ENCODE results near the gene PMS2.

Gene PMS2

DNA sequence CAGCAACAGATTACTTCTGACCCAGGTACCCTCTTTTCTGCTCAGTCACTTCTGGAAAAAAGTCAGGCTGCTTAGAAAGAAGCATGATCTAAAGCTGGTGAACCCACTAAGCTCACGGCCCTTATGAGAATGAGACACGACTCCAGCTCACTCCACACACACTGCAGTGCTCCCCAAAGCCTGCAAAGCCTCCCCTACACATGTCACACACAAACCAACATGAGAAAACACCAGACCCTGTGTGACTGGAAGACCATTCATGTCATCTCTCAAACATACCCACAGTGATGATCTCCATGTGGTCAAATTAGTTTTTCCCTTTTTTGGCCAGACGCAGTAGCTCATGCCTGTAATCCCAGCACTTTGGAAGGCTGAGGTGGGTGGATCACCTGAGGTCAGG, 22.7 kb upstream of the PMS2 start:
- H3K27ac ChIP-seq (ENCODE audit: poor library complexity, severe bottlenecking) = no peak overlapping the region
- TF ChIP-seq, protein P1, sequence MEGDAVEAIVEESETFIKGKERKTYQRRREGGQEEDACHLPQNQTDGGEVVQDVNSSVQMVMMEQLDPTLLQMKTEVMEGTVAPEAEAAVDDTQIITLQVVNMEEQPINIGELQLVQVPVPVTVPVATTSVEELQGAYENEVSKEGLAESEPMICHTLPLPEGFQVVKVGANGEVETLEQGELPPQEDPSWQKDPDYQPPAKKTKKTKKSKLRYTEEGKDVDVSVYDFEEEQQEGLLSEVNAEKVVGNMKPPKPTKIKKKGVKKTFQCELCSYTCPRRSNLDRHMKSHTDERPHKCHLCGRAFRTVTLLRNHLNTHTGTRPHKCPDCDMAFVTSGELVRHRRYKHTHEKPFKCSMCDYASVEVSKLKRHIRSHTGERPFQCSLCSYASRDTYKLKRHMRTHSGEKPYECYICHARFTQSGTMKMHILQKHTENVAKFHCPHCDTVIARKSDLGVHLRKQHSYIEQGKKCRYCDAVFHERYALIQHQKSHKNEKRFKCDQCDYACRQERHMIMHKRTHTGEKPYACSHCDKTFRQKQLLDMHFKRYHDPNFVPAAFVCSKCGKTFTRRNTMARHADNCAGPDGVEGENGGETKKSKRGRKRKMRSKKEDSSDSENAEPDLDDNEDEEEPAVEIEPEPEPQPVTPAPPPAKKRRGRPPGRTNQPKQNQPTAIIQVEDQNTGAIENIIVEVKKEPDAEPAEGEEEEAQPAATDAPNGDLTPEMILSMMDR (IDR thresholded peaks at IDR 0.05; ENCODE audit: poor library complexity, severe bottlenecking) = no peak
- H3K27me3 ChIP-seq (ENCODE audit: insufficient read depth, poor library complexity, severe bottlenecking) = no peaks in the 10 kb centered on the region
- ATAC-seq (ENCODE audit: low read depth) (no peak), DNase-seq (ENCODE audit: low spot score) (no peak)
- H3K4me1 ChIP-seq (ENCODE audit: insufficient read depth, poor library complexity, severe bottlenecking) = no peaks in the 10 kb centered on the region
- no peaks in the 10 kb centered on the region for H3K9me3 ChIP-seq (ENCODE audit: severe bottlenecking)
- no peak overlapping the region for H3K4me3 ChIP-seq (ENCODE audit: severe bottlenecking)
- peaks cover 95% of the 10 kb centered on the region for H3K36me3 ChIP-seq (ENCODE audit: low read depth)

GRCh38 chr7:6030988-6031387, 22.1 kb upstream of the PMS2 start, which contains the start of gene ANKRD61:
Gene ANKRD61, plus strand, starts transcription at chr7:6031376. Its CDS starts 0 bp downstream, at chr7:6031376.
- H3K4me1 ChIP-seq (ENCODE audit: insufficient read depth, poor library complexity, severe bottlenecking) = no peaks in the 10 kb centered on the region
- no peaks in the 10 kb centered on the region for H3K9me3 ChIP-seq (ENCODE audit: severe bottlenecking)
- ATAC-seq (ENCODE audit: low read depth) (no peak), DNase-seq (ENCODE audit: low spot score) (no peak)
- H3K27ac ChIP-seq (ENCODE audit: poor library complexity, severe bottlenecking) = no peak within 1 kb of the TSS
- no peaks in the 10 kb centered on the region for H3K27me3 ChIP-seq (ENCODE audit: insufficient read depth, poor library complexity, severe bottlenecking)
- H3K36me3 ChIP-seq (ENCODE audit: low read depth) = peaks cover 95% of the 10 kb centered on the region
- TF ChIP-seq, protein P1 (IDR thresholded peaks at IDR 0.05; ENCODE audit: poor library complexity, severe bottlenecking) = no peak
- no peak within 1 kb of the TSS for H3K4me3 ChIP-seq (ENCODE audit: severe bottlenecking)

DNA sequence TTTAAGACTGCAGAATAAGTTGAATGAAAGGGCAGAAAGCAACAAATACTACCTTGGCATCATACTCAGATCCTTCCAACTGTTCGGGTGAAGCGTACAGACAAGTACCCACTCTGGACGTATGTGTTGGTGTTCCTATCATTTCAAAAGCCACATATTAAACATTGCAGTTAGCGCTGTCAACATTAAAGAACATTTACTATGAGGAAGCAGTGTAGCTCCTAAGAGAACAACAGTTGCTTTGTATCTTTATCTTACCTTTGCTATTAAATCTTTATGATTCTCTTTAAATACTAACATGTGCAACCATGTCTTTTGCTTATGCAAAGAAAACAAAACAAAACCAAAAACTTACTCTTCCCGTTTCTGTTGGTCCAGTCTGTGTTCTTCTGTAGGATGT, 19.7 kb upstream of the PMS2 start:
- TF ChIP-seq, protein P1 (IDR thresholded peaks at IDR 0.05; ENCODE audit: poor library complexity, severe bottlenecking) = no peak
- Histone ChIP-seq H3K27ac (ENCODE audit: poor library complexity, severe bottlenecking) (no peak overlapping the region), H3K4me3 (ENCODE audit: severe bottlenecking) (no peak overlapping the region), H3K9me3 (ENCODE audit: severe bottlenecking) (no peaks in the 10 kb centered on the region), H3K27me3 (ENCODE audit: insufficient read depth, poor library complexity, severe bottlenecking) (no peaks in the 10 kb centered on the region), H3K36me3 (ENCODE audit: low read depth) (peaks cover 94% of the 10 kb centered on the region), H3K4me1 (ENCODE audit: insufficient read depth, poor library complexity, severe bottlenecking) (no peaks in the 10 kb centered on the region)
- DNase-seq (ENCODE audit: low spot score) (no peak), ATAC-seq (ENCODE audit: low read depth) (no peak)

DNA sequence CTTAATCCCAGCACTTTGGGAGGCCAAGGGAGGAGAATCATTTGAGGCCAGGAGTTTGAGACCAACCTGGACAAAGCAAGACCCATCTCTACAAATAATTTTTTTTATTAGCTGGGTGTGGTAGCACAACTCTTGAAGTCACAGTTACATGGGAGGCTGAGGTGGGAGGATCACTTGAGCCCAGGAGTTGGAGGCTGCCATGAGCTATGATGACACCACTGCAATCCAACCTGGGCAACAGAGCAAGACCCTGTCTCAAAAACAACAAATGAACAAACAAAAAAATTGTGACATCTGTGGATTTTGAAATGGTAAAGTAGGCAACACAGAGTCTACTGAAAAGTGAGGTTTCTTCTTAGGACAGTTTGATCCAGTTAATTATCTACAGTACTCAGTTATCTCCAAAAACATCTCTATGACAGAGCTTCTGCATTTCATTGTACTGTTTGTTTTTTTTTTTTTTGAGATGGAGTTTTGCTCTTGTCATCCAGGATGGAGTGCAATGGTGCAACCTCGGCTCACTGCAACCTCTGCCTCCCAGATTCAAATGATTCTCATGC, 19.0 kb upstream of the PMS2 start:
- Histone ChIP-seq H3K4me3 (ENCODE audit: severe bottlenecking) (no peak overlapping the region), H3K36me3 (ENCODE audit: low read depth) (peaks cover 96% of the 10 kb centered on the region)
- TF ChIP-seq, protein P1 (IDR thresholded peaks at IDR 0.05; ENCODE audit: poor library complexity, severe bottlenecking) = no peak

GRCh38 chr7:6026820-6027311, 18.0 kb upstream of the PMS2 start:
- H3K27ac ChIP-seq (ENCODE audit: poor library complexity, severe bottlenecking) = no peak overlapping the region
- H3K4me1 ChIP-seq (ENCODE audit: insufficient read depth, poor library complexity, severe bottlenecking) = no peaks in the 10 kb centered on the region
- no peak overlapping the region for H3K4me3 ChIP-seq (ENCODE audit: severe bottlenecking)
- DNase-seq (ENCODE audit: low spot score) (no peak), ATAC-seq (ENCODE audit: low read depth) (no peak)
- TF ChIP-seq, protein P1 (IDR thresholded peaks at IDR 0.05; ENCODE audit: poor library complexity, severe bottlenecking) = no peak
- no peaks in the 10 kb centered on the region for H3K27me3 ChIP-seq (ENCODE audit: insufficient read depth, poor library complexity, severe bottlenecking)
- H3K9me3 ChIP-seq (ENCODE audit: severe bottlenecking) = no peaks in the 10 kb centered on the region
- peaks cover 97% of the 10 kb centered on the region for H3K36me3 ChIP-seq (ENCODE audit: low read depth)

More for the DNA sequence above, 19.0 kb upstream of the PMS2 start:
- Histone ChIP-seq H3K4me1 (ENCODE audit: insufficient read depth, poor library complexity, severe bottlenecking) (no peaks in the 10 kb centered on the region), H3K27me3 (ENCODE audit: insufficient read depth, poor library complexity, severe bottlenecking) (no peaks in the 10 kb centered on the region), H3K27ac (ENCODE audit: poor library complexity, severe bottlenecking) (no peak overlapping the region), H3K9me3 (ENCODE audit: severe bottlenecking) (no peaks in the 10 kb centered on the region)
- ATAC-seq (ENCODE audit: low read depth) = no peak
- no peak for DNase-seq (ENCODE audit: low spot score)

All from RWPE2 (cell line).